Aorta (tissue), 5 donors: ENCODE results near the gene ROPN1L. TPM values are rescaled to one million over a fixed set of nuclear protein-coding genes. Genes with fewer than 3 reads are reported as not detected.

Experiments used
- ATAC-seq: fragments of 200-7000 bp; cut with Tn5 transposase; one replicate; pipeline ENCODE4 v1.9.1; 2022; ENCODE audit warnings: moderate library complexity; ENCODE audit not compliant: low FRiP score
- DNase-seq, 2 donors: peaks; one replicate each; pipeline ENCODE4 v3.0.0-alpha.2; 2020
- H3K27ac ChIP-seq, 2 donors: one replicate each; pipeline ENCODE4 v1.5.1; 2013; ENCODE audit warnings: low read length in 2 of 2, mild to moderate bottlenecking in 2 of 2, moderate library complexity in 2 of 2, control low read depth in 1 of 2, inconsistent platforms in 1 of 2, low read depth in 1 of 2
- H3K27me3 ChIP-seq, 2 donors: one replicate each; pipeline ENCODE4 v1.6.1; 2013; ENCODE audit warnings: control low read depth in 1 of 2, low read length in 1 of 2, mild to moderate bottlenecking in 1 of 2, moderate library complexity in 1 of 2; ENCODE audit not compliant: insufficient read depth in 2 of 2, control insufficient read depth in 1 of 2
- H3K36me3 ChIP-seq, 2 donors: one replicate each; pipeline ENCODE4 v1.6.1; 2013; ENCODE audit warnings: control low read depth in 1 of 2, low read length in 1 of 2, mild to moderate bottlenecking in 1 of 2; ENCODE audit not compliant: insufficient read depth in 2 of 2, control insufficient read depth in 1 of 2
- H3K4me1 ChIP-seq, 2 donors: one replicate each; pipeline ENCODE4 v1.6.1; 2013; ENCODE audit warnings: low read length in 2 of 2, control low read depth in 1 of 2, mild to moderate bottlenecking in 1 of 2, moderate library complexity in 1 of 2; ENCODE audit not compliant: insufficient read depth in 2 of 2, control insufficient read depth in 1 of 2
- H3K4me3 ChIP-seq, 2 donors: one replicate each; pipeline ENCODE4 v1.5.1; 2013; ENCODE audit warnings: low read length in 2 of 2, control low read depth in 1 of 2, mild to moderate bottlenecking in 1 of 2
- H3K9me3 ChIP-seq: one replicate; pipeline ENCODE4 v1.6.1; 2013; ENCODE audit warnings: mild to moderate bottlenecking, low read length; ENCODE audit not compliant: control insufficient read depth
- WGBS, 2 donors: extraction: QIAGEN DNeasy Blood & Tissue Kit; methylation state at CpG; one replicate each; pipeline ENCODE4 v1.1.7; 2013; 5-methylcytosine and 5-hydroxymethylcytosine counted together
- intact Hi-C, 2 donors: fragments of 100-400 bp; cut with DNase I; formaldehyde crosslinking; loops; one replicate each; pipeline versions ENCODE4 v1.14.2 to v1.15.0; 2022
- polyA plus RNA-seq, 2 donors: library from polyadenylated mRNA; stranded (reverse); fragments of 200-250 nt; gene quantifications; one replicate each; pipeline ENCODE4 v1.2.3, GENCODE V29; 2013
- total RNA-seq, 2 donors: library from RNA; stranded (reverse); fragmentation: NEBNext Ultra II Directional; extraction: Animal tissue kit (Norgen Biotek cat#: 25700); gene quantifications; one replicate each; pipeline ENCODE4 v1.2.1, GENCODE V29; 2021
- donor health status: healthy with polysubstance abuse.
- donor health status: Bipolar disorder and iron deficiency.
- donor health status: DM: no; HTN: no; CAD: no.
- donor health status: DM: no; HTN: no; CAD: no.
- donor health status: DM: yes; HTN: yes; CAD: no.

ROPN1L gene
- total and polyA plus RNA-seq, 4 donors = 0.68 to 0.88 TPM; not detected in 2

DNA sequence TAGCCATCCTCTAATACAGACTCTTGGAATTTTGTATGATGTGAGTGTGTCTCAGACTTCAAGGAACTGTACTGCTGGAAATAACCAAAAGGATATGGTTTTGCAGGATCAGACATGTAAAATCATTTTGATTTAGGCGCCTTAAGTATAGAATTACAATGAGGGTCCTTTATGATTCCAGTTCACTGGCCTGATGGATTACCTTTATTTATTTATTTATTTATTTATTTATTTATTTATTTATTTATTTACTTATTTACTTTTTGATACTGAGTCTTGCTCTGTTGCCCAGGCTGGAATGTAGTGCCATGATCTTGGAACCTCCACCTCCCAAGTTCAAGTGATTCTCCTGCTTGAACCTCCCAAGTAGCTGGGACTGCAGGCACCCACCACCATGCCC lies 37.9 kb upstream of the ROPN1L start:
- no peak for ATAC-seq
- H3K27me3 ChIP-seq = no peaks in the 10 kb centered on the region
- no peaks in the 10 kb centered on the region for H3K4me1 ChIP-seq
- no peaks in the 10 kb centered on the region for H3K9me3 ChIP-seq
- no peak for DNase-seq
- H3K4me3 ChIP-seq = no peak overlapping the region
- no peak overlapping the region for H3K27ac ChIP-seq
- H3K36me3 ChIP-seq = peaks cover 3 to 5% of the 10 kb centered on the region in 2 donors
- WGBS, 2 donors = 90 to 96% methylated on average over 1 of the region's 1 CpG
- intact Hi-C loops = loop anchor here in 1 of 2 donors (5.0 kb wide), 1 partner anchor 117 kb away; no protein-coding TSS in a partner anchor

DNA sequence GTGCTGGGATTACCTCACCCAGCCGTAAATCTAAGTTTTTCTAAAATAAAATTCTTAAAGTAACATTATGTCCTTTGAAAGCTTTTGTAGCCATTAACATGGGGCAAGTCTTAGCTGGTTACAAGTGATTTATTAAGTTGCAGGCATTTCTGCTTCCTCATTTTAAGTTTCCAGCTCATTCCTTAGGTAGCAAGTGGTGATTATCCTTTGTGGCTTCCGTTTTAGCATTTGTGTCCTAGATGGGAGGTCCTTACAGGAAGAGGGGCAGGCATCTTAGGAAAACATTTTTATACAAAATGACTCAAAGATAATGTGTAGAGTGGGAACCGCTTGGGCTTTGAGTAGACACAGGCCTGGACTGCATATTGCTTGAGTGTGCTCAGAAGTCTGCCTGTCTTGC lies 35.0 kb upstream of the ROPN1L start:
- 80 to 84% methylated on average over 3 of the region's 3 CpGs for WGBS, 2 donors
- DNase-seq = no peak
- intact Hi-C loops = no loop called here
- Histone ChIP-seq H3K27me3 (no peaks in the 10 kb centered on the region), H3K9me3 (no peaks in the 10 kb centered on the region), H3K4me1 (no peaks in the 10 kb centered on the region), H3K36me3 (peaks cover 3 to 11% of the 10 kb centered on the region in 2 donors), H3K4me3 (no peak overlapping the region), H3K27ac (no peak overlapping the region)
- ATAC-seq = no peak

DNA sequence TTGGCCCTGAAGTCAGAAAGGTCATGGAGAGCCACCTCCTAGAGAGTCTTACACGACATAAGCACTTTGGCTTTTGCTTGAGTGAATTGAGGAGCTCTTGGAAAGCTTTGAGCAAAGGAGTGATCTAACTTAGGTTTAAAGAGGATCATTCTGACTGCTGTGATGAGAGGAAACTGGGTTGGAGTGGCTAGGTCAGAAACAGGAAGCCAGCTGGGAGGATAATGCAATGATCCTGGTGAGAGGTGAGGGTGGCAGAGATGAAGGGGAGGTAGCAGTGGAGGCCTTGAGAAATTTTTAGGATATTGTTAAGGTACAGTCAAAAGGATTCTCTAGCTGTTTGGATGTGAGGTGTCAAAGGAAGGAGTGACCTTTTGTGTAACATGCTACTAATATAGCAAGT lies 32.2 kb upstream of the ROPN1L start:
- intact Hi-C loops = no loop called here
- ATAC-seq = no peak
- 82 to 88% methylated on average over 1 of the region's 1 CpG for WGBS, 2 donors

DNA sequence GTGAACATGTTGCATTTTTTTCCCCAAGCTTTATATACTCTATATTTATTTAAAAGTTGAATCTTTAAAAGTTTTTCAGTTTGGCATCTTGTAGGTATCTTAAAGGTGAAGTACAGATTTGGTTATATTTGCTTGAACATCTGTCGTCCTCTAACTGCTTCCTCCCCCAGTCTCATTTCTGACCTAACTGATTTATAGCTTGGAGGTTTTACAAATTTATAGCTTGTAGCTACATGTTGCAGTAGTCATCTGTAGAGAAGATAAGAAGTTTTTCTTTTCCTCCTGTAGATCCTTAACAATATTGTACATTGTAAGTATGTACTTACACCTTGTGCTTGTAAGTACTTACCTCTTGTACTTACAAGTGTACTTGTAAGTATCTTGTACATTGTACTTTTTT lies 31.0 kb upstream of the ROPN1L start:
- Histone ChIP-seq H3K36me3 (peaks cover 3 to 16% of the 10 kb centered on the region in 2 donors), H3K4me1 (no peaks in the 10 kb centered on the region), H3K27me3 (no peaks in the 10 kb centered on the region), H3K4me3 (no peak overlapping the region), H3K9me3 (no peaks in the 10 kb centered on the region), H3K27ac (no peak overlapping the region)
- DNase-seq (no peak), ATAC-seq (no peak)
- intact Hi-C loops = no loop called here
- 65 to 79% methylated on average over 1 of the region's 1 CpG for WGBS, 2 donors

More for the DNA sequence above, 32.2 kb upstream of the ROPN1L start:
- Histone ChIP-seq H3K4me1 (no peaks in the 10 kb centered on the region), H3K9me3 (no peaks in the 10 kb centered on the region), H3K4me3 (no peak overlapping the region), H3K27ac (no peak overlapping the region), H3K36me3 (peaks cover 3 to 16% of the 10 kb centered on the region in 2 donors), H3K27me3 (no peaks in the 10 kb centered on the region)
- DNase-seq = no peak

DNA sequence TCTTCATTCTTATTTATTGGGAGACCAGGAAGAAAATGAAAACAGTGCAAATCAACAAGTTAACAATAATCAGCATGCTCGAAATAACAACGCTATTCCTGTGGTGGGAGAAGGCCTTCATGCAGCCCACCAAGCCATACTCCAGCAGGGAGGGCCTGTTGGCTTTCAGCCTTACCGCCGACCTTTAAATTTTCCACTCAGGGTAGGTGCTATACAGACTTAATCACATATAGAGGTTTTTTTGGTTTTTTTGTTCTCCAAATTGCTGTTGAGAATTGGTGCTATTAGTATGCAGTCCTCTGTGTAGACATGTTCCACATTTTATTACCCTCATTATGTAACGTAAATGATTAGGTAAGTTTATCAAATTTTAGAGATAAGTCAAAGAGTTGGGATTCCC lies 30.3 kb upstream of the ROPN1L start:
- Histone ChIP-seq H3K4me3 (no peak overlapping the region), H3K4me1 (no peaks in the 10 kb centered on the region), H3K9me3 (no peaks in the 10 kb centered on the region), H3K36me3 (peaks cover 3 to 13% of the 10 kb centered on the region in 2 donors), H3K27me3 (no peaks in the 10 kb centered on the region), H3K27ac (no peak overlapping the region)
- 91 to 93% methylated on average over 5 of the region's 5 CpGs for WGBS, 2 donors
- intact Hi-C loops = no loop called here
- no peak for ATAC-seq
- no peak for DNase-seq

DNA sequence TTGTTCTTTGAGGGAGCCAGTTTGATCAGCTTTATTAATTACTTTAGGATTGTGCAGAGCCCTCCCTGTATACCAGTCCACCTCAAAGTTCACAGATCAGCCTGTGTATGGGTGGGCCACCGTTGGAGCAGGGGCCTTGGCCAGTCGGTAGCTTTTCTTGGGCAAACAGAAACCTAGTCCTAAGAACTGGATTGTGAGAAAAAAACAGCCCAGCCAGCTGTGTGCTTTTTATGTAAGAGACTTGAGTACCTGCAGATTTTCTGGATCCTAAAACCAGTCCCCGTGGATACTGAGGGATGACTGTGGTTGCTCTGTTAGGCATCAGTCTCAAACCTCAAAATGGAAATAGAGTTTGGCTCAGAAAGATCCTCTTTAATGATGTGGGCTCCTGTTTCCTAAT lies 24.8 kb upstream of the ROPN1L start:
- no peak for DNase-seq

DNA sequence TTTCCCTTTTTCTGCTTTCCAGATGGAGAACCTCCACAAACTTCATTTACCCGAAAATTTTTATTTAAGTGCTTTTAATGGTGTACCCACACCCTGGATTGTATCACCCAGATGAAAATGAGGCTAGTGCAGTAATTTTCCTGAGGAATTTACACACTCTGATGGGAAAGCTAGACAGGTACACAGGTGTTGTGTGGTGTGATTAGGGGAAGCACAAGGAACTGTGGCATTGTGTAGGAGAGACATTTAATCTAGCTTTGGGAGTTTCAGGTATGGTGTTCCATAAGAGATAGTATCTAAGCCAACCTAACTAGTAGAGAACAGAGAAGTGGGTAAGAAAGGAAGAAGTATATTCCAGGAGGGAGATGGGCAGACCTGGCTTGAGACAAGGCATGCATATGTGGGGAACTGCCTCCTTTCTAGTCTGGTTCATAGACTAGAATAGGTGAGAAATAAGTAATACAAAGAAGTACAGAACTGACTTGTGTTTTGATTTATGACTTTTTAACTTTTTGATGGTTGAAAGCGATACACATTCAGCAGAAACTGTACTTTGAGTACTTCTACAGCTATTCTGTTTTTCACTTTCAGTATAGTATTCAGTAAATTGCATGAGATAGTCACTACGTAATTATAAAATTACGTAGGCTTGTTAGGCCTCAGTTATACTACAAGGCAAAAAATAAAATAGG lies 22.9 kb upstream of the ROPN1L start:
- Histone ChIP-seq H3K36me3 (peaks cover 8 to 19% of the 10 kb centered on the region in 2 donors), H3K27ac (no peak overlapping the region), H3K4me3 (no peak overlapping the region), H3K27me3 (no peaks in the 10 kb centered on the region), H3K9me3 (no peaks in the 10 kb centered on the region), H3K4me1 (peaks cover 0 to 3% of the 10 kb centered on the region in 2 donors)
- no peak for DNase-seq
- ATAC-seq = no peak
- intact Hi-C loops = no loop called here
- 90 to 94% methylated on average over 4 of the region's 4 CpGs for WGBS, 2 donors

More for the DNA sequence above, 24.8 kb upstream of the ROPN1L start:
- intact Hi-C loops = no loop called here
- Histone ChIP-seq H3K4me3 (no peak overlapping the region), H3K4me1 (peaks cover 0 to 3% of the 10 kb centered on the region in 2 donors), H3K9me3 (no peaks in the 10 kb centered on the region), H3K27me3 (no peaks in the 10 kb centered on the region), H3K27ac (no peak overlapping the region), H3K36me3 (peaks cover 8 to 22% of the 10 kb centered on the region in 2 donors)
- WGBS, 2 donors = 94 to 95% methylated on average over 3 of the region's 3 CpGs
- ATAC-seq = no peak

DNA sequence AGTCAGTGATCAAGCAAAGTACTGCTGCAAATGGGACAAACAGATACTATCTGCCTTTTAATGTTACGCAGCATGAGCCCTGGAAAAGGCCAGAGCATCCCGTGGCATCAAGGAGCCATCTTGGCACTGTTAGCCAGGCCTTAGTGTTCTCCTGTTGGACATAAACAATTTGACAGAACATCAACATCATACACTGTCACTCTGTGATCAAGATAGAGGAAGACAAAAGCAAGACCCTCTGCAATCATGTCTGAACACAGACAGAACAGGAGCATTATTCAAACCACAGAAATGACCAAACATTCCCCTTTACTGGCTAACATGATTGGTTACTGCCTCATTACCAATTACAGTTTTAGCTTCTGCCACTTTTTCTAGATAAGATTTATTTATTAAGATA lies 21.2 kb upstream of the ROPN1L start:
- Histone ChIP-seq H3K36me3 (peaks cover 8 to 21% of the 10 kb centered on the region in 2 donors), H3K27me3 (no peaks in the 10 kb centered on the region), H3K4me1 (peaks cover 0 to 3% of the 10 kb centered on the region in 2 donors), H3K4me3 (no peak overlapping the region), H3K27ac (no peak overlapping the region), H3K9me3 (no peaks in the 10 kb centered on the region)
- intact Hi-C loops = loop anchor here in 1 of 2 donors (5.0 kb wide), 1 partner anchor 133 kb away; no protein-coding TSS in a partner anchor
- no peak for ATAC-seq
- whole genome bisulfite sequencing, 2 donors = 69 to 82% methylated on average over 2 of the region's 2 CpGs
- no peak for DNase-seq

DNA sequence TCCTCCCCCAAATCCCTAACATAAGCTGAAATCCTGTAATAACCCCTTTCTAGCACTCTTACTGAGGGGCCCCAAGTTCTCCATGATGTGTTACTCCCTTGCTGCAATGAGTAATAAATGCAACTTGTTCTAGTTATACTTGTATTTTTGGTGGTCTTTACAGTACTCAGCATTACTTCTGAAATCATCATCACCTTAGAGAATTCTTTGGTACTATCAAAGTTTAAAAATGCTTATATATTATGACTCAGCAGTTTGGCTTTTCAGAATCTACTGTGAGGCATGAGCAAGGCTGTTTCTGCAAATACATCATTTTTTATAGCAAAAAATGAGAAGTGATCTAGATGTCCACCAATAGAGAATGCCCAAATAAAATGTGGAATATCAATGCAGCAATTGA lies 20.7 kb upstream of the ROPN1L start:
- Histone ChIP-seq H3K36me3 (peaks cover 8 to 21% of the 10 kb centered on the region in 2 donors), H3K4me3 (no peak overlapping the region), H3K27me3 (no peaks in the 10 kb centered on the region), H3K9me3 (no peaks in the 10 kb centered on the region), H3K27ac (no peak overlapping the region), H3K4me1 (peaks cover 0 to 3% of the 10 kb centered on the region in 2 donors)
- DNase-seq = no peak
- intact Hi-C loops = loop anchor here in 1 of 2 donors (5.0 kb wide), 1 partner anchor 134 kb away; no protein-coding TSS in a partner anchor
- ATAC-seq = no peak
